GM12865 (cell line): Measurements from ENCODE around the gene CNTN2.

ENCODE experiments used
- DNase-seq: peaks from one replicate; pipeline ENCODE4 v3.0.0; 2010; ENCODE audit warnings: low read depth
- H3K4me3 ChIP-seq: 2 replicates; pipeline ENCODE4 v1.5.1; 2011; ENCODE audit warnings: mild to moderate bottlenecking, low read depth, low read length, control low read depth
- CTCF ChIP-seq: IDR thresholded peaks from 2 replicates; pipeline ENCODE4 v1.5.1; 2011; ENCODE audit warnings: low read length, control low read depth, low read depth, inconsistent platforms; ENCODE audit not compliant: insufficient read depth; ENCODE audit errors: missing control alignments

CNTN2 gene

DNA sequence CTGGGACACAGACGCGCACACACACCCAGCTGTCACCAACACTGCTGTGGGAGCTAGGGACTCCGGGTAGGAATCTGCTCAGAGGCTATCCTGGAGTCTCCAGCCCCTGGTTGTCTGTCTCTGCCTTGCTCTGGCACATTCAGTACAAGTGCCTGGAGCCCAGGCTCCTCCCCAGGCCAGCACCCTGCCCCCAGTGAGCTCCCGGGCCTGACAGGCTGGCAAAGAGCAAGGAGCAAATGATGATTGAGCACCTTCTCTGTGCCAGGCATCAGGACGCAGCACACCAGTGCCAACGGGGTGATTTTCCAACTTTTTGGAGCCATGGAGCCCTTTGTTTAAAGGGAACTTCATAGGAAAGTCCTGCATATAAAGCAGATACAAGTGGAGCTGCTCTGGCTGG, 6.5 kb downstream of the CNTN2 start:
- no peak overlapping the region for H3K4me3 ChIP-seq
- DNase-seq, result no peak
- TF ChIP-seq CTCF, result no peak

DNA sequence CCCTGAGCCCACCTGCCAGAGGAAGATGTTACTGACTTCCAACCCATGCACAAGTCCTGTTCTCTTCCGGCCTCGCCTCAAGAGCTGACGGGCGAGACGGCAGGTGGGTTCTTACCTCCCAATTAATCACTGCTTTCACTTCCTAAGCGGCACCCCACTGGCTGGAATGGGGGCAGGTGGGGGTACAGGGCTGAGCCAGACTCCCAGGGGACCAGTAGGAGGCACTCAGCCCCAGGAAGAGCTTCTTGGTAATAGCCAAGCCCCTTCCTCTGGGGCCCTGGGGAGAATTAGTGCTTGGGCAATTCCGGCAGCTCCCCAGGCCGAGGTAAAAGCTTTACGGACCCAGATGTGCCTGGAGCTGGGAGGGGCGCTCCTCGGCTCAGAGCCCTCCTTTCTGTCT, 9.7 kb downstream of the CNTN2 start:
- TF ChIP-seq CTCF, result no peak
- no peak for DNase-seq
- no peak overlapping the region for H3K4me3 ChIP-seq

DNA sequence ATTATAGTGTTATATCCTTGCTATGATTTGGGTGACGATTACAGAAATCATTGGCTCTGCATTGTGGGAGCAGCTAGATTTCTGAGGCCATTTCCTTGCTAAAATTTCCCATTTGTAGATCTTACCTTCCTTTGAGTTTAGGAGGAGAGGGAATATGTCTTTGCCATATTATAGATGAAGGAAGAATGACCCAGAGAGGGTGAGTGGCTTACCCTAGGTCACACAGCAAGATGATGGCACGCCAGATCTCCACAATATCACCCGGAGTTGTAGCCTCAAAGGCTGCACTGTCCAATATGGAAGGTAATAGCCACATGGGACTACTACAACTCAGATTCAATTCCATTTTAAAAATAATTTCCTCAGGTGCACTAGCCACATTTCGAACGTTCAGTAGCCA, 10.3 kb downstream of the CNTN2 start:
- TF ChIP-seq CTCF, result no peak
- DNase-seq, result no peak
- H3K4me3 ChIP-seq, result no peak overlapping the region

GRCh38 chr1:205054013-205054412, 11.0 kb downstream of the CNTN2 start:
- no peak for TF ChIP-seq CTCF
- H3K4me3 ChIP-seq, result no peak overlapping the region
- DNase-seq, result no peak

DNA sequence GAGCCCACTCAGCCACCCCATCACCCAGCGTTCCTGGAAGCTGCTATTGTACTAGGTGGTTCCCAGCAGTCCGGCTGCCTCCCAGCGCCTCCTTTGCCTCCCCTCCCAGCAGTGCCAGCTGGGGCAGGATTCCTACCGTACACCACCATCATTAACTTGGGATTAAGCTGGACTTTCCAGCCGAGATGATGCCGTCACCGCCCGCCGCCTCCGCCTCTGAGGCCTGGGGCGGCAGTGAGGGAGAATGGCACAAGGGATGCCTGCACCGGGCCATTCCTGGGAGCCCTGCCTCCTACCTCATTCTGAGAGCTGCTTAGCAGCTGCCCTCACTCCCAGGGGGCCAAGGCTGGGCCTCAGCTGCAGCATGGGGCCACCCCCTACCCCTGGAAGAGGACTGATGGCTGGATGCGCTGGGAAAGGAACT, 13.2 kb downstream of the CNTN2 start:
- no peak for DNase-seq
- no peak overlapping the region for H3K4me3 ChIP-seq

GRCh38 chr1:205056956-205057568, 14.1 kb downstream of the CNTN2 start:
- no peak for TF ChIP-seq CTCF
- no peak overlapping the region for H3K4me3 ChIP-seq
- DNase-seq, result no peak

More for the DNA sequence above, 13.2 kb downstream of the CNTN2 start:
- TF ChIP-seq CTCF, result no peak
